Peyer's patch (tissue), 4 donors: ENCODE data around the gene KIF1A. TPM values are rescaled to one million over a fixed set of nuclear protein-coding genes. Genes with fewer than 3 reads are reported as not detected.
A peak's percentile ranks its signal among the peaks of the same experiment; 100 is the strongest.

Source experiments
- DNase-seq, 3 donors: peaks; one replicate each; pipeline ENCODE4 v3.0.0-alpha.2; 2017 to 2019
- H3K27ac ChIP-seq, 4 donors: fragments of 200-600 bp; sonication (generic); one replicate each; pipeline ENCODE4 v1.5.1; 2016 to 2019
- H3K27me3 ChIP-seq, 2 donors: fragments of 200-600 bp; sonication (generic); one replicate each; pipeline ENCODE4 v1.5.1; 2019
- H3K36me3 ChIP-seq, 3 donors: fragments of 200-600 bp; sonication (generic); one replicate each; pipeline ENCODE4 v1.5.1; 2016 to 2019
- H3K4me1 ChIP-seq, 4 donors: fragments of 200-600 bp; sonication (generic); one replicate each; pipeline ENCODE4 v1.5.1; 2016 to 2019
- H3K4me3 ChIP-seq, 4 donors: fragments of 200-600 bp; sonication (generic); 1 replicate in 3 of 4; 2 replicates in 1 of 4; pipeline ENCODE4 v1.5.1; 2016 to 2019; ENCODE audit warnings: mild to moderate bottlenecking in 1 of 4
- H3K9me3 ChIP-seq, 4 donors: fragments of 200-600 bp; sonication (generic); one replicate each; pipeline ENCODE4 v1.5.1; 2016 to 2019; ENCODE audit warnings: mild to moderate bottlenecking in 1 of 4
- CTCF ChIP-seq, 6 experiments: fragments of 450-650 bp in 4 of 6; fragments of 200-600 bp in 2 of 6; sonication (generic) in 1 of 6; IDR thresholded peaks; one replicate each; pipeline ENCODE4 v1.5.1; 2017 to 2019; ENCODE audit warnings: antibody characterized with exemption in 6 of 6, mild to moderate bottlenecking in 3 of 6, moderate library complexity in 1 of 6
- POLR2A ChIP-seq, 2 donors: fragments of 450-650 bp; IDR thresholded peaks; one replicate each; pipeline ENCODE4 v1.5.1; 2017; ENCODE audit warnings: antibody characterized with exemption in 2 of 2, mild to moderate bottlenecking in 2 of 2, moderate library complexity in 2 of 2
- total RNA-seq, 4 donors: library from RNA; depleted of rRNA; stranded (reverse); fragments of >200 nt; gene quantifications; one replicate each; pipeline ENCODE4 v1.1.0, GENCODE V29; 2016

KIF1A gene
- total RNA-seq, 4 donors from 2014 or later, result 0.83 to 6.0 (median 2.0) TPM

GRCh38 chr2:240797500-240797895 is 22.5 kb downstream of the KIF1A start:
- DNase-seq, result no peak
- no peak overlapping the region for H3K27ac ChIP-seq
- no peaks in the 10 kb centered on the region for H3K9me3 ChIP-seq
- H3K36me3 ChIP-seq, result no peaks in the 10 kb centered on the region
- H3K27me3 ChIP-seq, result no peaks in the 10 kb centered on the region
- H3K4me3 ChIP-seq, result no peak overlapping the region
- H3K4me1 ChIP-seq, result no peaks in the 10 kb centered on the region
- no peak for TF ChIP-seq CTCF (IDR thresholded peaks at IDR 0.05)
- no peak for TF ChIP-seq POLR2A (IDR thresholded peaks at IDR 0.05)

- Histone ChIP-seq H3K27me3 (no peaks in the 10 kb centered on the region), H3K36me3 (no peaks in the 10 kb centered on the region), H3K9me3 (no peaks in the 10 kb centered on the region), H3K4me3 (no peak overlapping the region), H3K27ac (no peak overlapping the region), H3K4me1 (no peaks in the 10 kb centered on the region)
- TF ChIP-seq CTCF (IDR thresholded peaks at IDR 0.05), result no peak
- no peak for DNase-seq
Measured at GRCh38 chr2:240796543-240797499, 23.2 kb downstream of the KIF1A start.

GRCh38 chr2:240795916-240796510 is 24.0 kb downstream of the KIF1A start:
- DNase-seq, result no peak
- Histone ChIP-seq H3K4me3 (no peak overlapping the region), H3K9me3 (no peaks in the 10 kb centered on the region), H3K27me3 (no peaks in the 10 kb centered on the region), H3K27ac (no peak overlapping the region), H3K4me1 (no peaks in the 10 kb centered on the region), H3K36me3 (no peaks in the 10 kb centered on the region)
- no peak for TF ChIP-seq CTCF (IDR thresholded peaks at IDR 0.05)
- no peak for TF ChIP-seq POLR2A (IDR thresholded peaks at IDR 0.05)

DNA sequence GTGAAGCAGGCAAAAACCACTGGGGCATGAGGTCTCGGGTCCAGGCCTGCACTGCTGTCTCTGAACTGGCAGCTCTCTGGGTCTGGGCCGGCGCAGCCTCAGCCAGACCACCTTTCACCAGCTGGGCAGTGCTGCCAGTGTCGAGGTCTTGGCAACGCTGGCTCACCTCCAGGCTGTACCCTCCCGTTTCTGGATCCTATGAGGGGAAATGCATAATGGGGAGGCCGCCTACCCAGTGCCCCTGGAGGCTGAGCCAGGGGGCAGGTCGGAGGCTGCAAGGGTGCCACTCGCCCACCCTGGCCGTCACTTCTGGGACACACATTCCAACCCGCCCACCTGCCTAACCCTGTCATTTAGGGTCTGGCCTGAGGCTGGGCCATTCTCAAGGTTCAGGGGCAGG is 24.6 kb downstream of the KIF1A start:
- DNase-seq, result no peak
- TF ChIP-seq CTCF (IDR thresholded peaks at IDR 0.05), result no peak
- no peak for TF ChIP-seq POLR2A (IDR thresholded peaks at IDR 0.05)
- Histone ChIP-seq H3K27me3 (no peaks in the 10 kb centered on the region), H3K4me3 (no peak overlapping the region), H3K4me1 (no peaks in the 10 kb centered on the region), H3K36me3 (no peaks in the 10 kb centered on the region), H3K27ac (no peak overlapping the region), H3K9me3 (no peaks in the 10 kb centered on the region)

DNA sequence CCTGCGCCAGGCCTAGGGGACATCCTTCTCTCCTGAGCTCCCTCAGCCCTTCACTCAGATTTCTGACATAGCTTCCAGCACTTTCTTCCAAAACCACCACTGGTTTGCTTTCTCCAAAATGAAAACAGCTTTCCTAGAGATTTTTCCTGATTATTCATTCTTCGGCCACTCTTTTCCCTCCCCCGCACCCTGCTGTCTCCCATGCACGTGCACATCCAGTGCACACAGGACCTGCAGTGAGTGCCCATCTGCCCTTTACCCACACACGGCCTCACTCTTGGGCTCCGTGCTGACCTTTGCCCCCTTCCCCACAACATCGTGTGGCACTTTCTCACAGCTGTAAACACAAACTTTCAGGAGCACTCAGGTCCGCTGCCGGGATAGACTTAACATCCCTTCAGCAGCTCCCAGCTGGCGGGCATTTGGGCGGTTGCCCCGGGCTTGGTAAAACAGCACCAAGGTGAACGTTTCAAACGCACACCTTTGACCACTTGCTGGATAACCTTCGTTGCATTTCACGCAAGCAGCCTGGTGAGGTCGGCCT is 25.8 kb downstream of the KIF1A start:
- no peak overlapping the region for H3K4me3 ChIP-seq
- H3K9me3 ChIP-seq, result no peaks in the 10 kb centered on the region
- H3K36me3 ChIP-seq, result no peaks in the 10 kb centered on the region
- no peaks in the 10 kb centered on the region for H3K27me3 ChIP-seq
- no peaks in the 10 kb centered on the region for H3K4me1 ChIP-seq
- peak in 2 of 3 donors; percentile 47 to 60 for DNase-seq
- TF ChIP-seq CTCF (IDR thresholded peaks at IDR 0.05) (no peak), POLR2A (IDR thresholded peaks at IDR 0.05) (no peak)
- no peak overlapping the region for H3K27ac ChIP-seq
